K562 (cell line): ENCODE data around the gene SULT1B1. TPM values are rescaled to one million over a fixed set of nuclear protein-coding genes. Genes with fewer than 3 reads are reported as not detected.

Experiments
- ATAC-seq: fragments of 200-7000 bp; cut with Tn5 transposase; 3 replicates; pipeline ENCODE4 v1.9.1; 2020; ENCODE audit warnings: moderate library complexity
- BruUV-seq: library from RNA; stranded (reverse); fragments of 400-500 nt; replicated peaks from 2 replicates; lab custom pipeline; 2021; lab: Mats Ljungman, UMichigan
- CTCF ChIA-PET: fragments of 300-600 bp; formaldehyde crosslinking; extraction: SDS; loops from one replicate; lab custom pipeline; 2021; ENCODE audit warnings: low intra/inter-chr PET ratio; lab: Yijun Ruan, JAX
- POLR2A ChIA-PET: fragments of 300-600, 350-650 bp; sonication (Branson Sonifier 250); formaldehyde crosslinking; extraction: SDS; loops from one replicate; lab custom pipeline; 2021; ENCODE audit warnings: antibody characterized with exemption, inconsistent platforms; lab: Yijun Ruan, JAX
- DNase-seq, 4 experiments: peaks; one replicate each; pipeline versions ENCODE4 v3.0.0 to v3.0.0-alpha.2; 2011 to 2018; ENCODE audit warnings: low spot score in 3 of 4, mixed read lengths in 3 of 4; ENCODE audit errors: extremely low read depth in 1 of 4
- FAIRE-seq: peaks from 2 replicates; lab custom pipeline; 2011; peaks lifted over from hg19 to GRCh38; lab: Jason Lieb, UNC
- H2AFZ ChIP-seq: 2 replicates; pipeline ENCODE4 v1.6.0; 2011; ENCODE audit warnings: low read depth, low read length, control low read depth, inconsistent platforms
- H3K27ac ChIP-seq: fragments of 200-600 bp; 3 replicates; pipeline ENCODE4 v1.8.0; 2011; ENCODE audit warnings: low read depth, mild to moderate bottlenecking, control low read depth, inconsistent platforms, low read length, moderate library complexity, mixed read lengths; ENCODE audit errors: extremely low read depth
- H3K27me3 ChIP-seq, 2 experiments: fragments of 300-600 bp in 1 of 2; 2 replicates in 1 of 2; 3 replicates in 1 of 2; pipeline versions ENCODE4 v1.6.0 to v1.8.0; 2011; ENCODE audit warnings: inconsistent platforms in 2 of 2, low read length in 2 of 2, mild to moderate bottlenecking in 1 of 2, mixed read lengths in 1 of 2, moderate library complexity in 1 of 2; ENCODE audit not compliant: control insufficient read depth in 2 of 2, insufficient read depth in 2 of 2
- H3K36me3 ChIP-seq: fragments of 300-600 bp; 3 replicates; pipeline ENCODE4 v1.8.0; 2011; ENCODE audit warnings: mild to moderate bottlenecking, low read length, inconsistent platforms; ENCODE audit not compliant: control insufficient read depth, insufficient read depth
- H3K4me1 ChIP-seq, 2 experiments: fragments of 200-600 bp in 1 of 2; replicated peaks in 1 of 2; 2 replicates in 1 of 2; 3 replicates in 1 of 2; pipeline versions ENCODE4 v1.5.1 to v1.8.0; 2011; ENCODE audit warnings: inconsistent platforms in 2 of 2, low read length in 2 of 2, mild to moderate bottlenecking in 1 of 2, mixed read lengths in 1 of 2, moderate library complexity in 1 of 2; ENCODE audit not compliant: control insufficient read depth in 2 of 2, insufficient read depth in 2 of 2
- H3K4me2 ChIP-seq: 2 replicates; pipeline ENCODE4 v1.6.1; 2011; ENCODE audit warnings: low read length, control low read depth, inconsistent platforms, mixed read lengths; ENCODE audit not compliant: insufficient read depth
- H3K4me3 ChIP-seq: fragments of 200-600 bp; sonication (generic), shearing (Covaris generic); 2 replicates; pipeline ENCODE4 v1.5.1; 2016; ENCODE audit warnings: control low read depth, inconsistent platforms
- H3K79me2 ChIP-seq: fragments of 200-600 bp; 3 replicates; pipeline ENCODE4 v1.8.0; 2011; ENCODE audit warnings: low read length, inconsistent platforms; ENCODE audit not compliant: control insufficient read depth, insufficient read depth
- H3K9ac ChIP-seq, 2 experiments: 2 replicates each; pipeline versions ENCODE4 v1.6.0 to v1.6.1; 2011; ENCODE audit warnings: low read depth in 2 of 2, low read length in 2 of 2, control low read depth in 1 of 2, inconsistent platforms in 1 of 2, mild to moderate bottlenecking in 1 of 2, mixed read lengths in 1 of 2; ENCODE audit not compliant: insufficient read depth in 1 of 2
- H3K9me1 ChIP-seq: one replicate; pipeline ENCODE4 v1.6.0; 2011; ENCODE audit warnings: inconsistent platforms, mild to moderate bottlenecking, low read length, moderate library complexity; ENCODE audit not compliant: control insufficient read depth, insufficient read depth
- H3K9me3 ChIP-seq: replicated peaks from 2 replicates; pipeline ENCODE4 v1.5.1; 2011; ENCODE audit warnings: low read depth, low read length, inconsistent platforms; ENCODE audit not compliant: control insufficient read depth, insufficient read depth
- H4K20me1 ChIP-seq: replicated peaks from 2 replicates; pipeline ENCODE4 v1.6.1; 2011; ENCODE audit warnings: low read length, inconsistent platforms, mixed read lengths; ENCODE audit not compliant: control insufficient read depth, insufficient read depth
- CHD1 ChIP-seq: fragments of 200-600 bp; sonication (generic); IDR thresholded peaks from one replicate; pipeline ENCODE4 v1.6.1; 2012; ENCODE audit warnings: mild to moderate bottlenecking, moderate library complexity, low read length, inconsistent platforms
- E2F6 ChIP-seq, 2 experiments: IDR thresholded peaks; 2 replicates each; pipeline ENCODE4 v1.6.1; 2011; ENCODE audit warnings: borderline replicate concordance in 1 of 2, control low read depth in 1 of 2, low read depth in 1 of 2, low read length in 1 of 2, mild to moderate bottlenecking in 1 of 2, mixed read lengths in 1 of 2, moderate library complexity in 1 of 2; ENCODE audit not compliant: insufficient read depth in 1 of 2, insufficient read length in 1 of 2, poor library complexity in 1 of 2, severe bottlenecking in 1 of 2; ENCODE audit errors: extremely low read depth in 1 of 2
- KDM4B ChIP-seq, 2 experiments: fragments of 450-650 bp in 1 of 2; sonication (generic) in 1 of 2; IDR thresholded peaks; 2 replicates each; pipeline ENCODE4 v1.6.1; 2016 to 2017; ENCODE audit warnings: borderline replicate concordance in 2 of 2, antibody characterized with exemption in 1 of 2, low read depth in 1 of 2, mild to moderate bottlenecking in 1 of 2
- KLF16 ChIP-seq: IDR thresholded peaks from 2 replicates; pipeline ENCODE4 v1.6.1; 2016; ENCODE audit warnings: antibody characterized with exemption
- MCM2 ChIP-seq: fragments of 450-650 bp; IDR thresholded peaks from 2 replicates; pipeline ENCODE4 v1.6.1; 2017; ENCODE audit warnings: low read depth, mild to moderate bottlenecking
- NCOA4 ChIP-seq: fragments of 450-650 bp; IDR thresholded peaks from 2 replicates; pipeline ENCODE4 v1.6.1; 2018; ENCODE audit warnings: mild to moderate bottlenecking; ENCODE audit not compliant: partially characterized antibody
- PML ChIP-seq: IDR thresholded peaks from 2 replicates; pipeline ENCODE4 v1.6.1; 2012; ENCODE audit warnings: low read length, inconsistent platforms
- ZNF77 ChIP-seq: fragments of 250-450 bp; sonication (Bioruptor Pico); IDR thresholded peaks from 2 replicates; pipeline ENCODE4 v1.5.0; 2020
- WGBS: fragments of 100-300 bp; shearing (Covaris generic); methylation state at CpG from one replicate; pipeline ENCODE4 v1.1.6; 2016; ENCODE audit warnings: low coverage, mixed read lengths; ENCODE audit not compliant: insufficient coverage; ENCODE audit errors: missing lambda C conversion rate; 5-methylcytosine and 5-hydroxymethylcytosine counted together
- in situ Hi-C: fragments of 300-500 bp; cut with MboI; formaldehyde crosslinking; loops from 4 replicates; pipeline ENCODE4 v1.15.0; 2018; ENCODE audit warnings: inconsistent platforms, mixed read lengths
- intact Hi-C: fragments of 100-400 bp; cut with micrococcal nuclease; formaldehyde crosslinking; loops from 2 replicates; pipeline ENCODE4 v1.14.2; 2022
- polyA plus RNA-seq, 8 experiments: library from polyadenylated mRNA; depleted of rRNA in 4 of 8; stranded (reverse) in 5 of 8; unstranded in 3 of 8; fragments of >200 nt; fragmentation: Nextera tagmentation in 2 of 8; fragmentation: Illumina TruSeq in 1 of 8; extraction: Ambion mirVana in 2 of 8; extraction: Trizol in 1 of 8; gene quantifications; 2 replicates each; pipeline versions ENCODE4 v1.2.1 to v1.2.3, GENCODE V29; 2011 to 2014; ENCODE audit warnings: inconsistent platforms in 1 of 8, missing spikeins in 1 of 8
- total RNA-seq, 7 experiments: library from RNA; depleted of rRNA in 6 of 7; stranded (reverse); fragments of >200 nt in 6 of 7; fragmentation: Illumina TruSeq in 2 of 7; extraction: Trizol in 2 of 7; gene quantifications; 2 replicates each; pipeline versions ENCODE4 v1.2.1 to v1.2.3, GENCODE V29; 2011 to 2021; ENCODE audit warnings: low replicate concordance in 1 of 7

Gene SULT1B1
- total and polyA plus RNA-seq, 9 of the 15 experiments (the other 6 are each of a cell fraction or from before 2014, with no cell fraction given), result under 0.01 TPM; not detected in 8

- ATAC-seq (no peak), DNase-seq (no peak)
- H3K4me3 ChIP-seq, result no peak overlapping the region
- no peaks in the 10 kb centered on the region for H3K4me1 ChIP-seq
- intact Hi-C loops, result no loop called here
- H3K79me2 ChIP-seq, result no peaks in the 10 kb centered on the region
- no peak for TF ChIP-seq E2F6 (IDR thresholded peaks at IDR 0.05; ENCODE audit: borderline replicate concordance in 1 of 2, extremely low read depth in 1 of 2, insufficient read depth in 1 of 2, insufficient read length in 1 of 2, low read depth in 1 of 2, low read length in 1 of 2, poor library complexity in 1 of 2, severe bottlenecking in 1 of 2)
- TF ChIP-seq KDM4B (IDR thresholded peaks at IDR 0.05; ENCODE audit: borderline replicate concordance in 2 of 2, low read depth in 1 of 2), result no peak
- TF ChIP-seq NCOA4, result no peak
- no peak for TF ChIP-seq MCM2
- no peak for TF ChIP-seq PML
- TF ChIP-seq KLF16, result no peak
- TF ChIP-seq CHD1, result no peak
- no peak for TF ChIP-seq ZNF77 (CRISPR knock-in tag)
- TF ChIP-seq, all 486 proteins: peak for 0
- BruUV-seq, result no TSS peak
- Histone ChIP-seq H3K9ac (no peak overlapping the region), H3K9me3 (no peaks in the 10 kb centered on the region), H3K4me2 (no peak overlapping the region), H3K9me1 (no peaks in the 10 kb centered on the region), H4K20me1 (no peaks in the 10 kb centered on the region), H3K36me3 (no peaks in the 10 kb centered on the region), H3K27me3 (no peaks in the 10 kb centered on the region), H2AFZ (no peak overlapping the region), H3K27ac (no peak overlapping the region)
- no peak for FAIRE-seq
- POLR2A ChIA-PET, result no interaction called here
- CTCF ChIA-PET, result no interaction called here
- WGBS, result 0% methylated on average over 1 of the region's 1 CpG
- in situ Hi-C loops, result no loop called here
These were observed 21.5 kb downstream of the SULT1B1 start for GRCh38 chr4:69738872-69739271.
